IPS-18a (cell line): ENCODE data around the gene DOCK8.
"Not testable (repeated sequence)": the region's sequence is repeated elsewhere in the genome, so short reads cannot be mapped to it uniquely, and the experiment has no call there.

ENCODE experiments used
- H3K27ac ChIP-seq: one replicate; pipeline ENCODE4 v1.5.1; 2013; ENCODE audit warnings: low read length
- H3K27me3 ChIP-seq: one replicate; pipeline ENCODE4 v1.6.1; 2013; ENCODE audit warnings: mild to moderate bottlenecking, low read length; ENCODE audit not compliant: control insufficient read depth, insufficient read depth
- H3K36me3 ChIP-seq: one replicate; pipeline ENCODE4 v1.6.1; 2013; ENCODE audit warnings: low read depth, low read length; ENCODE audit not compliant: control insufficient read depth
- H3K4me1 ChIP-seq: one replicate; pipeline ENCODE4 v1.6.1; 2013; ENCODE audit warnings: low read depth, low read length; ENCODE audit not compliant: control insufficient read depth
- H3K4me3 ChIP-seq: one replicate; pipeline ENCODE4 v1.5.1; 2013; ENCODE audit warnings: low read length
- H3K9ac ChIP-seq: one replicate; pipeline ENCODE4 v1.6.1; 2013; ENCODE audit warnings: mild to moderate bottlenecking, low read length, moderate library complexity
- H3K9me3 ChIP-seq: one replicate; pipeline ENCODE4 v1.6.1; 2013; ENCODE audit warnings: low read depth, low read length; ENCODE audit not compliant: control insufficient read depth

DOCK8 gene

GRCh38 chr9:214351-214647 is 366 bp upstream of the DOCK8 start:
- peak overlapping the region; percentile 67 for H3K4me3 ChIP-seq
- peaks cover 3% of the 10 kb centered on the region for H3K4me1 ChIP-seq
- no peak overlapping the region for H3K27ac ChIP-seq
- peaks cover 50% of the 10 kb centered on the region for H3K27me3 ChIP-seq
- H3K9ac ChIP-seq = peak overlapping the region; percentile 35
- no peaks in the 10 kb centered on the region for H3K9me3 ChIP-seq
- H3K36me3 ChIP-seq = no peaks in the 10 kb centered on the region

DNA sequence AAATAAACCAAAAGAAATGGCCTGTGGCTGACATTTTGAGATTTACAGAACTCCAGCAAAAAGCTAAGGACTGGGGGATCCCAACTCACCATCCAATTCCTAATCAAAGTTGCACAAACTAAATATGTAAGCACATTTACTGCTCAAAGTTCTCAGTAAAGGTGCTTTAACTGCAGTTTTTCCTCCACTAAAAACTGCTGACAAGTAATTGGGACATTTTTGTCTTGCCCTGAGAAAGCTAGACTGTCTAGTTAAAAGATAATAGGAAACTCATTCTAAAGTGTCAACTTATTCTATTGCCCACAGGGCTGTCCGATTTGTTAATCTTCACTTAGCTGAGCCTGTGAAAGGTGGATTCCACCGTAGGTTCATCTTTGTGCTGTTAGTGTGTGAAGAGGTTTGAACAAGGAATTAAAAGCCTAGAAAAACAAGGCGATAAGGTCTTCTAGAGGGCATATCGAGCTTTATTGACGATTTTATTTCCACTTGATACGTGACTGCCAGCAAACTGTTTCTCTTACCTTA is 1.0 kb downstream of the DOCK8 start:
- Histone ChIP-seq H3K36me3 (no peaks in the 10 kb centered on the region), H3K27ac (no peak overlapping the region), H3K9ac (no peak overlapping the region), H3K9me3 (no peaks in the 10 kb centered on the region), H3K27me3 (peaks cover 50% of the 10 kb centered on the region), H3K4me1 (peaks cover 3% of the 10 kb centered on the region), H3K4me3 (peak overlapping the region; percentile 67)

DNA sequence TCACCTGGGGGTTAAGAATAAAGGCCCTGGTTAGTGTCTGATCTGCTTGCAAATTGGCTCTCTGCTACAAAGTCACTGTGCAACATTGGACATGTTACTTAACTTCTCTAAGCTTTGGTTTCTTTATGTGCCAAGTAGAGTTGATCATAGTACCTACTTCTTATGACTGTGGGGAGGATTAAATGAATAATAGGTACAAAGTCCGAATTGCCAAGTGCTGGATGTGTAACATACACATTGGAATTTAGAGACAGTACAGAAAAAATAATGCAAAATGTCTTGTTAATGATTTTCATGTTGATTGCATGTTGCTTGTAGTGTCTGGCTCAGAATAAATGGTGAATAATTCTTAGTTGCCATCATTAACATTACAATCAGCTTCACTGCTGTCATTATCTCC is 2.2 kb downstream of the DOCK8 start:
- Histone ChIP-seq H3K4me3 (no peak overlapping the region), H3K27ac (no peak overlapping the region), H3K4me1 (peaks cover 3% of the 10 kb centered on the region), H3K36me3 (no peaks in the 10 kb centered on the region), H3K9me3 (no peaks in the 10 kb centered on the region), H3K27me3 (peaks cover 45% of the 10 kb centered on the region), H3K9ac (no peak overlapping the region)

GRCh38 chr9:217950-218349 is 3.3 kb downstream of the DOCK8 start:
- Histone ChIP-seq H3K4me1 (peaks cover 3% of the 10 kb centered on the region), H3K27me3 (peaks cover 36% of the 10 kb centered on the region), H3K9me3 (no peaks in the 10 kb centered on the region), H3K36me3 (no peaks in the 10 kb centered on the region), H3K4me3 (no peak overlapping the region), H3K9ac (no peak overlapping the region), H3K27ac (no peak overlapping the region)

DNA sequence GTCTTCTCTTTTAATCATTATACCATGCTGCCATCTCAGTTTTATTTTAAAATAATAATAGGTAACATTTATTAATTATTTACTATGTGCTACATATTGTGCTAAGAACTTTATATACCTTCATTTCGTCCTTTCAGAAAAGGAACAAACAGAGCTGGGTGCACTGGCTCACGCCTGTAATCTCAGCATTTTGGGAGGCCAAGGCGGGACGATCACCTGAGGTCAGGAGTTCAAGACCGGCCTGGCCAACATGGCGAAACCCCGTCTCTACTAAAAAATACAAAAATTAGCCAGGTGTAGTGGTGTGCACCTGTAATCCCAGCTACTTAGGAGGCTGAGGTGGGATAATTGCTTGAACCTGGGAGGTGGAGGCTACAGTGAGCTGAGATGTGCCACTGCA is 4.4 kb downstream of the DOCK8 start:
- not testable (repeated sequence) for H3K4me3 ChIP-seq, H3K4me1 ChIP-seq, H3K9me3 ChIP-seq, H3K27ac ChIP-seq, H3K9ac ChIP-seq, H3K36me3 ChIP-seq
- peaks cover 25% of the 10 kb centered on the region for H3K27me3 ChIP-seq

DNA sequence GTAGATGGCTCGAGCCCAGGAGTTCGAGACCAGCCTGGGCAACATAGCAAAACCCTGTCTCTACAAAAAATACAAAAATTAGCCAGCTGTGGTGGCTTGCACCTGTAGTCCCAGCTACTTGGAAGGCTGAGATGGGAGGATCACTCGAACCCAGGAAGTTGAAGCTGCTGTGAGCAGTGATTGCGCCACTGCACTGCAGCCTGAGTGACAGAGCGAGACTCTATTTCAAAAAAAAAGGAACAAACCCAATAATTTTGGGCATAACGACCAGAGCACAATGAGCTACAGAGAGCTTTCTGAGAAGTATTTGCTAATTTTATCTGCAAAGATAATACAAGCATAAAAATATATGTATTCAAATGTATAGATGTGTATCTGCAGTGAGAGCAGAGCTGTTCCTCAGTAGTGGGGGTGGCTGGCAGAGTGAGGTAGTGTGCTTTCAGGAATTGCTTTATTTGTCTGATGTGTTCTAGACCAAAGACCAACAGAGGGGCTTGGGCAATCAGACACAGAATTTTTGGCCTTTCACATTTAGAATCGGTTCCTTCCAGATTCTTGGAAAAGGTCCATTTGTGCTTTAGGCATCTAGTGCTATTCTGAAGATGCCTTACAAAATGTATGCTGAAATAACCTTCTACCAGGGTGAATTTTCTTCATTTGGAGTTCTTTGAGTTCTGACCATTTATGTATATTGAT is 5.2 kb downstream of the DOCK8 start:
- H3K9me3 ChIP-seq = no peaks in the 10 kb centered on the region
- H3K4me1 ChIP-seq = peaks cover 3% of the 10 kb centered on the region
- H3K27ac ChIP-seq = no peak overlapping the region
- H3K4me3 ChIP-seq = no peak overlapping the region
- H3K27me3 ChIP-seq = peaks cover 20% of the 10 kb centered on the region
- no peaks in the 10 kb centered on the region for H3K36me3 ChIP-seq
- H3K9ac ChIP-seq = no peak overlapping the region

- H3K9me3 ChIP-seq = no peaks in the 10 kb centered on the region
- no peaks in the 10 kb centered on the region for H3K36me3 ChIP-seq
- H3K27me3 ChIP-seq = no peaks in the 10 kb centered on the region
- no peaks in the 10 kb centered on the region for H3K4me1 ChIP-seq
- no peak overlapping the region for H3K4me3 ChIP-seq
- no peak overlapping the region for H3K27ac ChIP-seq
- H3K9ac ChIP-seq = no peak overlapping the region
Observed at GRCh38 chr9:221989-222776, 7.5 kb downstream of the DOCK8 start.

GRCh38 chr9:223152-223551 is 8.5 kb downstream of the DOCK8 start:
- no peaks in the 10 kb centered on the region for H3K36me3 ChIP-seq
- no peaks in the 10 kb centered on the region for H3K27me3 ChIP-seq
- no peak overlapping the region for H3K9ac ChIP-seq
- H3K4me3 ChIP-seq = no peak overlapping the region
- no peak overlapping the region for H3K27ac ChIP-seq
- H3K9me3 ChIP-seq = no peaks in the 10 kb centered on the region
- no peaks in the 10 kb centered on the region for H3K4me1 ChIP-seq

GRCh38 chr9:224026-224425 is 9.4 kb downstream of the DOCK8 start:
- H3K36me3 ChIP-seq = no peaks in the 10 kb centered on the region
- H3K4me1 ChIP-seq = no peaks in the 10 kb centered on the region
- no peaks in the 10 kb centered on the region for H3K27me3 ChIP-seq
- no peaks in the 10 kb centered on the region for H3K9me3 ChIP-seq
- no peak overlapping the region for H3K9ac ChIP-seq
- no peak overlapping the region for H3K4me3 ChIP-seq
- H3K27ac ChIP-seq = no peak overlapping the region

DNA sequence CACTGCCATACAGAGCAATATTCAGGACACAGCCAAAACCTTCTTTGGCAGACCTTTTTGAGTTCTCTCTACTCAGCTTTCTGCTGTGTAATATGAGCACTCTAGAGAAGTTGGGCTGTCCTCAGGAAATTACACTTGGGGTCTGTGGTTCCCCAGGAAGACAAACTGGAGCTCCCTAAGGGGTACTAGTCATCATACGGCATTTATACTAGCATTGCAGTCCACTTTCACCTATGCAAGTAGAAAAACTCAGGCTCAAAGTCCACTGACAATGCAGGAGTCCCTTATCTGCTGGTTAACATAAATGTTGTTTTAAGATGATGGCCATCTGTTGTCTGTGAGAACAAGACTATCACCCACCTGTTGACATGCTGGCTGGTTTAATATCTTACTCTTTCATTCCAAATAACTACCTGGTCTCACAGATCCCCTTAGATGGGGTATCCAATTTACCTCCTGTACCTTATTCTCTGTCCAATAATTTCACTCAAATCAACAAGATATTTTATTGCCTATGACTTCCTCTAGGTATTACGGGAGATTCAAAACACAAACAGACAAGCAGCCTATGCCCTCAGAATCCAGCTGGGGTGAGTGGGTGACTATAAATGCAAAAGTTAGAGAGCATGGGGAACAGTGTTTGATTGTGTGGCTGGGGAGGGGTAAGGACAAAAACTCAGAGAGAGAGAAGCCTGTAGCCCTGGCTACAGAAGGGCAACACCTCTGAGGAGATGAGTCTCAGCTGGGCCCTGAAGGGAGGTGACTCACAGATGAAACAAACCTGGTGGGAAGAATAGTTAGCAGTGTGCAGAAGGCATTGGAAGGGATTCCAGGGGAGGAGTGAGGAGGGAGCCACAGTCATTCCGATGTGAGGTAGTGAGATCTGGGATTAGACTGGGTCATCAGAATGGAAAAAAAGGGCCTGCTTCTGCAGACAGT is 10.2 kb downstream of the DOCK8 start:
- Histone ChIP-seq H3K27me3 (no peaks in the 10 kb centered on the region), H3K9me3 (no peaks in the 10 kb centered on the region), H3K4me3 (no peak overlapping the region), H3K9ac (no peak overlapping the region), H3K4me1 (no peaks in the 10 kb centered on the region), H3K36me3 (no peaks in the 10 kb centered on the region), H3K27ac (no peak overlapping the region)

- Histone ChIP-seq H3K27me3 (no peaks in the 10 kb centered on the region), H3K4me1 (no peaks in the 10 kb centered on the region)
Observed at GRCh38 chr9:227860-228259, 13.2 kb downstream of the DOCK8 start.

More at GRCh38 chr9:227860-228259, 13.2 kb downstream of the DOCK8 start:
- no peak overlapping the region for H3K27ac ChIP-seq
- no peaks in the 10 kb centered on the region for H3K9me3 ChIP-seq
- H3K9ac ChIP-seq = no peak overlapping the region
- H3K36me3 ChIP-seq = no peaks in the 10 kb centered on the region
- no peak overlapping the region for H3K4me3 ChIP-seq
